ENCODE results near the gene SLC13A4.

SLC13A4 gene

DNA sequence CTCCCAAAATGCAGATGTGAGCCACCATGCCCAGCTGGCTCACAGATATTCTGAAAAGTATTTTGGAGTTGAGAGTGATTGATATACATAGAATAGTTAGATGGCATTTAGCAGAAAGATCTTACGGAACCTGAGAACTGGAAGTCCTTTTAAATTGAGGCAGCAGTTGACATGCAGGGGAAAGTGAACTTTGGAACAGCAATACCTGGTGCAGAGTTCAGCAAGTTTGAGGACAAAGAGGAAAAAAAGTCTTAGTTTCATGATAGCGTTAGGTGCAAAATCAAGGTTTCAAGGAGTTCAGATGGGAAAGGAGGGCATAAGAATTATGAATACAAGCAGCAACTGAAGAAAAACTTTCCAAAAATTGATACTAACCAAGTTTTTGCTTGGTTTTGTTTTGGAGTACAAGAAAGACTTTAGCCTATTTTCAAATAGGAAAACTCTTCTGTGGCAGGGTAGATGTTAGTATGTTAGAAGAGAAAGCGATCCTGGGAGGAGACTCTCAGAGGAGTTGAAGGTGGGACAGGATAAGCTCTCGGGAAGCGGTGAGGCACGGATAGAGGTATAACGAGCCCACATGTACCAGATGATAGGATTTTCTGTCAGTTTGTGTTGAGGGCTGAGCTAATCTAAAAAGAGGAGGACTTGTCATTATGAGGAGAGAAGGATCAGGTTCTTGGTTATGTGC lies 93.7 kb downstream of the SLC13A4 start:
- Mint-ChIP-seq H3K4me1 (no peaks in the 10 kb centered on the region), H3K27me3 (no peaks in the 10 kb centered on the region), H3K36me3 (peaks cover 34 to 53% of the 10 kb centered on the region in 2 donors), H3K4me3 (no peak overlapping the region), H3K9me3 (no peaks in the 10 kb centered on the region), H3K27ac (no peak overlapping the region)
- ATAC-seq (replicated peaks) (no peak), DNase-seq (no peak)
